Activated effector memory CD4-positive, alpha-beta T cell treated with anti-CD3 and anti-CD28 coated beads, Interleukin-2, amount 50 U/mL, for 16 hours (primary cell): ENCODE results near the gene ZNF587B.
"Not testable (repeated sequence)": the region's sequence is repeated elsewhere in the genome, so short reads cannot be mapped to it uniquely, and the experiment has no call there.

Experiments
- DNase-seq: peaks from one replicate; pipeline ENCODE4 v3.0.0-alpha.2; 2020

Gene ZNF587B

GRCh38 chr19:57819475-57820148, 10.5 kb upstream of the ZNF587B start:
- peak; percentile 93 for DNase-seq

DNA sequence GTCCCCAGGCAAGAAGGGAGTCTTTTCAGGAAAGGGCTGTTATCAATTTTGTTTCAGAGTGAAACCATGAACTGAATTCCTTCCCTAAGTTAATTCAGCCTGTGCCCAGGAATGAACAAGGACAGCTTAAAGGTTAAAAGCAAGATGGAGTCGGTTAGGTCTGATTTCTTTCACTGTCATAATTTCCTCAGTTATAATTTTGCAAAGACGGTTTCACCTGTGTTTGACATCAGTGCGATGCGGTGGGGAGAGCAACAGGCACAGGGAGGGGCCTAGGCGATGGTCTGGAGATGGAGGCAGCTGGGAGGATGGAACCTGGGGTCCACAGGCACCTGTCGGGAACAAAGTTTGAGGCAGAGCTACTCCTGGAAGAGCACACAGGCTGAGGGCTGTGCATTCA, 9.5 kb upstream of the ZNF587B start:
- DNase-seq, result no peak

DNA sequence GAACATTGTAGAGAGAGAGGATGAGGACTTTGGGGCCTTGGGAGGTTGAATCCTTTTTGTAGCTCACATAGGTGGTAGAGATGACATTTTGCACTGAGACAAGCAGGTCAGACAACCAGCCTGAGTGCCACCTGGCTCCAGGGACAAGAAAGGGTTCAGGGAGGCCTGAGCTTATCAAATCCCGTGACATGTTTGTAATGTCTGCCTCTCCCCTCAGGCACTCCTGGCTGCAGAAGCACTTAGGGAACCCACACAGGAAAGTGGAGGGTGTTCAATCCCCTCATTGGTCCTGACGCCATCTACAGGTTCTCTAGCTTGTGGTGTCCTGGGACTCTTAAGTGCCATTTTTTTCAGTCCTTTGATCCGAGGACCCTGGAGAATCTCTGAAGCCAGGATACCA, 9.0 kb upstream of the ZNF587B start:
- DNase-seq, result not testable (repeated sequence)

DNA sequence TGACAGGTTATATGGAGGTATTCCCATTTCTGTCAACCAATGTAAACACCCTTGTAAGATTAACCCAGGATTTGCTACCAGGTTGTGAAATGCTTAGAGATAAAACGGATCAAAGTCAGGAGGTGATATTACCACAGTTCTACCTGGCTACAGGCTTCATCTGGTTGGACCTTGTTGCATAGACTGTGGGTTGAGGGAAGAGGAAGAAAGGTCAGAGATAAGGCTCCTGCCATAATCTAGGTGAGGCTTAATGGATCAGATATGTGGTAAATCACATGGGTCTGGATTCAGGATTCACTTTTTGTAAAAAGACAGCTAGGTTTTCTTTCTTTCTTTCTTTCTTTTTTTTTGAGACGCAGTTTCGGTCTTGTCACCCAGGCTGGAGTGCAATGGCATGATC, 8.6 kb upstream of the ZNF587B start:
- not testable (repeated sequence) for DNase-seq

- not testable (repeated sequence) for DNase-seq
Observed at GRCh38 chr19:57823155-57823554, 6.9 kb upstream of the ZNF587B start.

GRCh38 chr19:57823608-57824007, 6.5 kb upstream of the ZNF587B start:
- not testable (repeated sequence) for DNase-seq

- no peak for DNase-seq
Observed at GRCh38 chr19:57825511-57825910, 4.6 kb upstream of the ZNF587B start.

GRCh38 chr19:57829316-57829715, 783 bp upstream of the ZNF587B start:
- no peak for DNase-seq

GRCh38 chr19:57836991-57837390, 6.9 kb downstream of the ZNF587B start:
- not testable (repeated sequence) for DNase-seq

DNA sequence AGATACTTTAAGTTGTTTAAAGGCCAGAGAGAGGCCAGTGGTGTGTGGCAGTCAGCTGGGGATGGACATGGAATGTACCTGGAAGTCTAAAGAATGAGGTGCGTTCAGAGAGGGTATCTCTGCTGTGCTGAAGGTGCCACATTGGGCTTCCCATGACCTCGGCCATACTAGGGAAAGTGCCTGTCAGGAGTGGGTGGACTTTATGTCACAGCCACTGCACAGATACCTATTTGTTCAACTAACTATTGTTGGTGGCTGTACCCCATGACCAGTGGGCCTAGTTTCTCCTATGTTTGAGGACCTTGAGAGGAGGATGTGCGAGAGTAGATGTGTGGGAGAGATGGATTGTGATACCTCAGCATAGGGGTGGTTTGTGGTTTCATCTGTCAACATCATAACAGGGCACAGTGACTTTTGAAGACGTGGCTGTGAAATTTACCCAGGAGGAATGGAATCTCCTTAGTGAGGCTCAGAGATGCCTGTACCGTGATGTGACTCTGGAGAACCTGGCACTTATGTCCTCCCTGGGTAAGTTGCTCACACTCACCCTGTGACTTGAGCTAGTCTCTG, 8.6 kb downstream of the ZNF587B start:
- not testable (repeated sequence) for DNase-seq

DNA sequence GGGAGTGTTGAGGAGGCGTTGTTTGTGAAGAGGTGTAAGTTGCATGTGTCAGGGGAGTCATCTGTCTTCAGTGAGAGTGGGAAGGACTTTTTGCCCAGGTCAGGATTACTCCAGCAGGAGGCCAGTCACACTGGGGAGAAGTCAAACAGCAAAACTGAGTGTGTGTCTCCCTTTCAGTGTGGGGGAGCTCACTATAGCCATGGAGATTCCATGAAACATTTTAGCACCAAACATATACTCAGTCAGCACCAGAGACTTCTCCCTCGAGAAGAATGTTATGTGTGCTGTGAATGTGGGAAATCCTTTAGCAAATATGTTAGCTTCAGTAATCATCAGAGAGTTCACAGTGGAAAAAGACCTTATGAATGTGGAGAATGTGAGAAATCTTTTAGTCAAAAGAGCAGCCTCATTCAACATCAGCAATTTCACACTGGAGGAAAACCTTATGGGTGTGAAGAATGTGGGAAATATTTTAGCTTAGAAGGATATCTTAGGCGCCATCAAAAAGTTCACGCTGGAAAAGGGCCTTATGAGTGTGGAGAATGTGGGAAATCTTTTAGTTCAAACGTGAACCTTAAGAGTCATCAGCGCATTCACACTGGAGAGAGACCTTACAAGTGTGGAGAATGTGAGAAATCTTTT, 11.1 kb downstream of the ZNF587B start:
- DNase-seq, result no peak

DNA sequence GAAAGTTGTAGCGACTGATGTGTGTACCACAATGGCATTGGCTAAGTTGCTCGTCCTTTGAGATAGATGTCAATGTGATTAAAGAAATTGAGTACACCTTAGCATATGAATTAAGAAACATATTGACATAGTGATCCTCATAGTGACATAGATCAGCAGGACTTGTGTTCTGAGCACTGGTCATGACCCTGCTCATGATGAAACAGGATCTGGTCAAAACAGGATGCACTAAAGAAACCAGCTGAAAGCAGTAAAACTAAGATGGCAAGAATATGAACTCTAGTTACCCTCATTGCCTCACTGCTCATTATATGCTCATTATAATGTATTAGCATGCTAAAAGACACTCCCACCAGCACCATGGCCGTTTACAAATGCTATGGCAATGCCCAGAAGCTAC, 17.1 kb downstream of the ZNF587B start:
- DNase-seq, result not testable (repeated sequence)

- DNase-seq, result peak; percentile 63
Observed at GRCh38 chr19:57849162-57849665, 19.1 kb downstream of the ZNF587B start.

- peak; percentile 91 for DNase-seq
Observed at GRCh38 chr19:57849666-57850473, 19.8 kb downstream of the ZNF587B start, which contains the start of gene ZNF587. TSS of gene ZNF587 (plus strand) at chr19:57849859. CDS start at chr19:57850039, 180 bp downstream.

DNA sequence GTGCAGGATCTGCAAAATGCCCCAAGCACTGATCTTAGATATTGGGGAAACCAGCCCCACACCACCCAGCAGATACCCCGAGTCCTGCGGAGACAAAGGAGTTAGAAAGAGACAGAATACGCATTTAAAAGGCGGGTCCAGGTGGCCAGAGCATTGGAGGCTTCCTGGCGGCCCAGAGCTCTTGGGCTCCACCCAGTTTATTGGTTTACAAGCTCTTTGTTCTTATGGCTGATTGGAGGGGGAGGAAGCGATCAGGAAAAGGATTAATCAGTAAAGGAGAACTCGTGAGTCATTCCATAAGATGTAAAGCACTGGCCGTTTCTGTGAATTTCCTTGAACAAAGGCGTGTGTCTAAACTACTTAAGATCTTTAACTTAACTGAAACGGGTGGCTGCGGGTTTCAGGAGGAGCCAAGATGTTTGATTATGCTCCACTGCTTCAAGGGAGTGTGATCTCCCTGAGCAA, 20.5 kb downstream of the ZNF587B start:
- peak; percentile 65 for DNase-seq

GRCh38 chr19:57851812-57852603, 21.9 kb downstream of the ZNF587B start:
- DNase-seq, result not testable (repeated sequence)

- not testable (repeated sequence) for DNase-seq
Observed at GRCh38 chr19:57854117-57854516, 24.0 kb downstream of the ZNF587B start.

DNA sequence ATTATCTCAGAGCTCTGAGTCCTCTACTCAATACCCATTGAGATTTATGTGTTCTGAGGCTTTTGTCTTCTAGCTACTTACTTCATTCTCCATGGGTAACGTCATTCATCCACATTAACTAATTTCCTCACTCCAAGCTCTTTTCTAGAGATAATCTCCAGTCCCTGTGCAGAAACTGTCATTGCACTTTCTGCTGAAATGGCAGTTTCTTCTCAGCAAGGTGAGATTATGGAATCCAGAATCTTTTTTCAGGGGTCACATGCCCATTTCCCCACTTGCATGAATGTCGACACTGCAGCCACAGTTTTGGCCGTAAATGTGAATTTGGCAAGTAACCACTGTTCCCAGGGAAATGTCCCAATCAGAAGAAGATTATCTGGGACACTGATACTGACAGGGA, 32.3 kb downstream of the ZNF587B start:
- DNase-seq, result not testable (repeated sequence)

DNA sequence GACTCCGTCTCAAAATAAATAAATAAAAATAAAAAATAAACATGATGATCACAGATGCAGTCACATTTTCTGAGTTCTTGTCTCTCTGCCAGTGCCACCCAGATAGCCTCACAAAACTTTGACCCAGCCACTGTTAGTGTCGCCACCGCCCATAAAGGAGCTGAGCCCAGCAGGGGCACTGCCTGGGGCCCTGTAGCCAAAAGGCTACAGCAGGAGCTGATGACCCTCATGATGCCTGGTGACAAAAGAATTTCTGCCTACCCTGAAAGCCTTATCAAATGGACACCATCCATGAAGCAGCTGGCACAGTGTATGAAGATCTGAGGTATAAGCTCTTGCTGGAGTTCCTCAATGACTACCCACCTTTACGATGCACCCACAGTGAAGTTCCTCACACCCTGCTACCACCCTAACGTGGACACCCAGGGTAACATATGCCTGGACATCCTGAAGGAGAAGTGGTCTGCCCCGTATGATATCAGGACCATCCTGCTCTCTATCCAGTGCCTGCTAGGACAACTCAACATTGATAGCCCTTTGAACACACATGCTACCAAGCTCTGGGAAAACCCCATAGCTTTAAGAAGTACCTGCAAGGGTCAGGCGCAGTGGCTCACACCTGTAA, 37.9 kb downstream of the ZNF587B start:
- no peak for DNase-seq

DNA sequence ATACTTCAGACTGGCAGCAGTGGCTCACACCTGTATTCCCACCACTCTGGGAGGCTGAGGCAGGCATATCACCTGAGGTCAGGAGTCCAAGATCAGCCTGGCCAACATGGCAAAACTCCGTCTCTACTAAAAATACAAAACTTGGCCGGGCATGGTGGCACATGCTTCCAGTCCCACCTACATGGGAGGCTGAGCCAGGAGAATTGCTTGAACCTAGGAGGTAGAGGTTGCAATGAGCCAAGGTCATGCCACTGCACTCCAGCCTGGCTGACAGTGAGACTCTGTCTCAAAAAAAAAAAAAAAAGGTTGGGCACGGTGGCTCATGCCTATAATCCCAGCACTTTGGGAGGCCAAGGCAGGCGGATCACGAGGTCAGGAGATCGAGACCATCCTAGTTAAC, 39.6 kb downstream of the ZNF587B start:
- DNase-seq, result not testable (repeated sequence)

- DNase-seq, result no peak
Observed at GRCh38 chr19:57870225-57870624, 40.1 kb downstream of the ZNF587B start.

DNA sequence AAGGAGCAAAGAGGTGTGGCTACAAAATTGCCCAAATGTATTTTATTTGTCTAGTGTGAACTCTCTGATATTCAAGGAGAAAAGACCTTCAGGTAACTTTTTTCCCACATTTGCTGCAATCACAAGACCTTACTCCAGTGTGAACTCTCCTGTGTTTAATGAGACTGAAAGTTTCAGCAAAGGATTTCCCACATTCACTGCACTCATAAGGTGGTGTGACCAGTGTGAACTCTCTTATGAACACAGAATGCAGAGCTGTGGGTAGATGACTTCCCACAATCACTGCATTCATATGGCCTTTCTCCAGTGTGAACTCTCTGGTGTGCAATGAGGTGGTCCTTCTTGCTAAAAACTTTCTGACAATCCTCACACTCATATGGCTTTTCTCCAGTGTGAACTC, 42.4 kb downstream of the ZNF587B start:
- DNase-seq, result no peak
